ENCODE measurements around the gene LDLRAP1. TPM values are rescaled to one million over a fixed set of nuclear protein-coding genes. Genes with fewer than 3 reads are reported as not detected.
"Not testable (repeated sequence)": the region's sequence is repeated elsewhere in the genome, so short reads cannot be mapped to it uniquely, and the experiment has no call there.

LDLRAP1 gene
- total and polyA plus RNA-seq, 2 experiments from 2014 or later: 9.6 to 22.7 TPM

- H3F3A ChIP-seq (replicated peaks; ENCODE audit: low read depth): peaks cover 23% of the 10 kb centered on the region; the same call in 1 of the 2 replicates
- not testable (repeated sequence) for H3K9me2 ChIP-seq (ENCODE audit: insufficient read depth); H3K27me3 ChIP-seq (ENCODE audit: insufficient read depth); H2AFZ ChIP-seq; ATAC-seq; H3K36me3 Mint-ChIP-seq (ENCODE audit: low read depth); H3K27me3 Mint-ChIP-seq (ENCODE audit: insufficient read depth, low read depth, poor library complexity); H3K4me3 ChIP-seq; H4K20me1 ChIP-seq (replicated peaks; ENCODE audit: insufficient read depth); H3K4me3 Mint-ChIP-seq; H3K36me3 ChIP-seq (ENCODE audit: insufficient read depth); H3K79me2 ChIP-seq (replicated peaks; ENCODE audit: insufficient read depth); H3K9me3 Mint-ChIP-seq
- peak overlapping the region; percentile 92 for H3K27ac ChIP-seq (ENCODE audit: low read depth)
- TF ChIP-seq CREB1 (CRISPR knock-in tag; IDR thresholded peaks at IDR 0.05; ENCODE audit: low read depth): peak; percentile 7; the same call in 1 of the 2 replicates
- peak; percentile 24; the same call in 1 of the 2 replicates for TF ChIP-seq NANOG (IDR thresholded peaks at IDR 0.05; ENCODE audit: borderline replicate concordance)
- Mint-ChIP-seq H3K4me1 (peaks cover 35% of the 10 kb centered on the region), H3K27ac (0 out of 2 replicates have a peak overlapping the region, but pooled peaks have one; percentile 82)
- H3K4me1 ChIP-seq (ENCODE audit: insufficient read depth): peaks cover 22% of the 10 kb centered on the region
- peak overlapping the region; percentile 70; the same call in 1 of the 2 replicates for H3K4me2 ChIP-seq
- DNase-seq (ENCODE audit: low spot score): peak; percentile 80
Measured at GRCh38 chr1:25588224-25588623, 44.8 kb downstream of the LDLRAP1 start.

GRCh38 chr1:25588786-25589185 is 45.4 kb downstream of the LDLRAP1 start:
- H3K36me3 Mint-ChIP-seq (ENCODE audit: low read depth); H3K9me2 ChIP-seq (ENCODE audit: insufficient read depth); ATAC-seq; H2AFZ ChIP-seq; H3K79me2 ChIP-seq (replicated peaks; ENCODE audit: insufficient read depth); H3K9me3 Mint-ChIP-seq; H3K27me3 Mint-ChIP-seq (ENCODE audit: insufficient read depth, low read depth, poor library complexity); H3K36me3 ChIP-seq (ENCODE audit: insufficient read depth); H4K20me1 ChIP-seq (replicated peaks; ENCODE audit: insufficient read depth); DNase-seq (ENCODE audit: low spot score); H3K27me3 ChIP-seq (ENCODE audit: insufficient read depth); H3K4me3 ChIP-seq: not testable (repeated sequence)
- peaks cover 22% of the 10 kb centered on the region for H3K4me1 ChIP-seq (ENCODE audit: insufficient read depth)
- Mint-ChIP-seq H3K4me3 (peak overlapping the region; percentile 6; the same call in 1 of the 3 replicates), H3K27ac (peak overlapping the region; percentile 82), H3K4me1 (peaks cover 35% of the 10 kb centered on the region)
- peak overlapping the region; percentile 92 for H3K27ac ChIP-seq (ENCODE audit: low read depth)
- peak overlapping the region; percentile 45; the same call in 1 of the 2 replicates for H3K4me2 ChIP-seq
- peaks cover 23% of the 10 kb centered on the region; the same call in 1 of the 2 replicates for H3F3A ChIP-seq (replicated peaks; ENCODE audit: low read depth)

GRCh38 chr1:25590096-25590824 is 46.9 kb downstream of the LDLRAP1 start:
- Histone ChIP-seq H3K79me2 (replicated peaks; ENCODE audit: insufficient read depth) (no peaks in the 10 kb centered on the region), H3K4me3 (no peak overlapping the region), H3K27me3 (ENCODE audit: insufficient read depth) (no peaks in the 10 kb centered on the region), H4K20me1 (replicated peaks; ENCODE audit: insufficient read depth) (no peaks in the 10 kb centered on the region), H3F3A (replicated peaks; ENCODE audit: low read depth) (peaks cover 23% of the 10 kb centered on the region; the same call in 1 of the 2 replicates), H3K4me2 (no peak overlapping the region), H2AFZ (no peak overlapping the region), H3K9me2 (ENCODE audit: insufficient read depth) (peaks cover 4% of the 10 kb centered on the region; the same call in 1 of the 2 replicates), H3K27ac (ENCODE audit: low read depth) (no peak overlapping the region), H3K4me1 (ENCODE audit: insufficient read depth) (peaks cover 22% of the 10 kb centered on the region), H3K36me3 (ENCODE audit: insufficient read depth) (no peaks in the 10 kb centered on the region)
- Mint-ChIP-seq H3K36me3 (ENCODE audit: low read depth) (no peaks in the 10 kb centered on the region; the same call in 2 of the 3 replicates), H3K27me3 (ENCODE audit: insufficient read depth, low read depth, poor library complexity) (peaks cover 6% of the 10 kb centered on the region), H3K4me3 (no peak overlapping the region), H3K9me3 (no peaks in the 10 kb centered on the region; the same call in 2 of the 3 replicates), H3K4me1 (peaks cover 33% of the 10 kb centered on the region), H3K27ac (no peak overlapping the region)
- no peak for DNase-seq (ENCODE audit: low spot score)
- TF ChIP-seq POLR2AphosphoS5 (IDR thresholded peaks at IDR 0.05; ENCODE audit: low read depth): no peak
- no peak for TF ChIP-seq EZH2 (IDR thresholded peaks at IDR 0.05; ENCODE audit: low read depth, unreplicated experiment)
- no peak for TF ChIP-seq ZNF462 (CRISPR knock-in tag; IDR thresholded peaks at IDR 0.05)
- TF ChIP-seq CTCF (conservative IDR thresholded peaks at IDR 0.05; ENCODE audit: low read depth in 2 of 2): peak in 1 of 2 experiments; percentile 20; a peak in 1 of 4 replicates
- no peak for TF ChIP-seq ZNF331 (CRISPR knock-in tag; IDR thresholded peaks at IDR 0.05; ENCODE audit: low read depth)
- ATAC-seq: peak; percentile 9; the same call in 1 of the 3 replicates

Measured in GM23338 (cell line).